PC-3 (cell line): Measurements from ENCODE around the gene SLC7A5. TPM values are rescaled to one million over a fixed set of nuclear protein-coding genes. Genes with fewer than 3 reads are reported as not detected.
"Not testable (repeated sequence)": the region's sequence is repeated elsewhere in the genome, so short reads cannot be mapped to it uniquely, and the experiment has no call there.

Experiments
- ATAC-seq: fragments of 200-7000 bp; cut with Tn5 transposase; 2 replicates; pipeline ENCODE4 v1.9.1; 2020; ENCODE audit warnings: mild to moderate bottlenecking, moderate library complexity
- BruUV-seq: library from RNA; stranded (reverse); fragments of 400-500 nt; replicated peaks from 2 replicates; lab custom pipeline; 2021; lab: Mats Ljungman, UMichigan
- CTCF ChIA-PET: fragments of 300-600 bp; sonication (Branson Sonifier 250); formaldehyde crosslinking; loops from one replicate; lab custom pipeline; 2022; ENCODE audit warnings: antibody characterized with exemption; lab: Charles Lee
- POLR2A ChIA-PET: fragments of 300-600 bp; sonication (Branson Sonifier 250); formaldehyde crosslinking; loops from one replicate; lab custom pipeline; 2022; ENCODE audit warnings: antibody characterized with exemption; ENCODE audit not compliant: unreplicated experiment; lab: Charles Lee
- DNase-seq: peaks from one replicate; pipeline ENCODE4 v3.0.0-alpha.2; 2015
- H2AFZ ChIP-seq: fragments of 300-600 bp; sonication (generic); 2 replicates; pipeline ENCODE4 v1.6.0; 2016; ENCODE audit warnings: antibody characterized with exemption, low read length
- H3F3A ChIP-seq: fragments of 300-600 bp; sonication (generic); one replicate; pipeline ENCODE4 v1.6.0; 2017; ENCODE audit warnings: antibody characterized with exemption, low read length, control low read depth, mild to moderate bottlenecking; ENCODE audit not compliant: unreplicated experiment
- H3K27ac ChIP-seq: fragments of 300-600 bp; sonication (generic); 2 replicates; pipeline ENCODE4 v1.5.1; 2016; ENCODE audit warnings: mild to moderate bottlenecking, low read length
- H3K27me3 ChIP-seq: fragments of 300-600 bp; sonication (generic); 2 replicates; pipeline ENCODE4 v1.6.1; 2016; ENCODE audit warnings: low read length, mixed read lengths
- H3K36me3 ChIP-seq: fragments of 300-600 bp; sonication (generic); 2 replicates; pipeline ENCODE4 v1.6.1; 2016; ENCODE audit warnings: low read depth, mixed run types, low read length, mixed read lengths
- H3K4me1 ChIP-seq: fragments of 300-600 bp; sonication (generic); 2 replicates; pipeline ENCODE4 v1.5.1; 2016; ENCODE audit warnings: low read length; ENCODE audit not compliant: insufficient read depth
- H3K4me2 ChIP-seq: fragments of 300-600 bp; sonication (generic); 2 replicates; pipeline ENCODE4 v1.6.0; 2016; ENCODE audit warnings: low read length
- H3K4me3 ChIP-seq: fragments of 300-600 bp; sonication (generic); 2 replicates; pipeline ENCODE4 v1.5.1; 2016; ENCODE audit warnings: mild to moderate bottlenecking, low read length, mixed read lengths
- H3K79me2 ChIP-seq: fragments of 300-600 bp; sonication (generic); 2 replicates; pipeline ENCODE4 v1.6.1; 2017; ENCODE audit warnings: low read length, mixed read lengths
- H3K9ac ChIP-seq: fragments of 300-600 bp; sonication (generic); 2 replicates; pipeline ENCODE4 v1.6.0; 2016; ENCODE audit warnings: mild to moderate bottlenecking, low read length
- H3K9me2 ChIP-seq: fragments of 300-600 bp; sonication (generic); replicated peaks from 2 replicates; pipeline ENCODE4 v1.6.1; 2016; ENCODE audit warnings: mixed run types, low read length, mixed read lengths
- H3K9me3 ChIP-seq: fragments of 300-600 bp; sonication (generic); 2 replicates; pipeline ENCODE4 v1.6.1; 2016; ENCODE audit warnings: low read length, mixed read lengths
- H4K20me1 ChIP-seq: fragments of 300-600 bp; sonication (generic); 2 replicates; pipeline ENCODE4 v1.6.1; 2016; ENCODE audit warnings: low read length, mixed read lengths
- EZH2 ChIP-seq: fragments of 300-600 bp; sonication (generic); IDR thresholded peaks from one replicate; pipeline ENCODE4 v1.6.1; 2017; ENCODE audit warnings: antibody characterized with exemption, mild to moderate bottlenecking, low read length; ENCODE audit not compliant: unreplicated experiment
- EZH2phosphoT487 ChIP-seq: fragments of 300-600 bp; sonication (generic); IDR thresholded peaks from 2 replicates; pipeline ENCODE4 v1.6.1; 2018; ENCODE audit warnings: mild to moderate bottlenecking, antibody characterized with exemption, low read length, borderline replicate concordance
- intact Hi-C: fragments of 100-400 bp; cut with micrococcal nuclease; formaldehyde crosslinking; loops from 2 replicates; pipeline ENCODE4 v1.9.0; 2023
- total RNA-seq: library from RNA; depleted of rRNA; stranded (reverse); fragments of >200 nt; gene quantifications from 2 replicates; pipeline ENCODE4 v1.2.3, GENCODE V29; 2014
- TF ChIP-seq, protein P1 (sequence below): fragments of 300-600 bp; sonication (generic); conservative IDR thresholded peaks from 2 replicates; pipeline ENCODE4 v1.5.1; 2017; ENCODE audit warnings: antibody characterized with exemption, low read depth, mild to moderate bottlenecking, low read length

The SLC7A5 gene
- total RNA-seq, 1 experiment from 2014 or later: 93.2 TPM

DNA sequence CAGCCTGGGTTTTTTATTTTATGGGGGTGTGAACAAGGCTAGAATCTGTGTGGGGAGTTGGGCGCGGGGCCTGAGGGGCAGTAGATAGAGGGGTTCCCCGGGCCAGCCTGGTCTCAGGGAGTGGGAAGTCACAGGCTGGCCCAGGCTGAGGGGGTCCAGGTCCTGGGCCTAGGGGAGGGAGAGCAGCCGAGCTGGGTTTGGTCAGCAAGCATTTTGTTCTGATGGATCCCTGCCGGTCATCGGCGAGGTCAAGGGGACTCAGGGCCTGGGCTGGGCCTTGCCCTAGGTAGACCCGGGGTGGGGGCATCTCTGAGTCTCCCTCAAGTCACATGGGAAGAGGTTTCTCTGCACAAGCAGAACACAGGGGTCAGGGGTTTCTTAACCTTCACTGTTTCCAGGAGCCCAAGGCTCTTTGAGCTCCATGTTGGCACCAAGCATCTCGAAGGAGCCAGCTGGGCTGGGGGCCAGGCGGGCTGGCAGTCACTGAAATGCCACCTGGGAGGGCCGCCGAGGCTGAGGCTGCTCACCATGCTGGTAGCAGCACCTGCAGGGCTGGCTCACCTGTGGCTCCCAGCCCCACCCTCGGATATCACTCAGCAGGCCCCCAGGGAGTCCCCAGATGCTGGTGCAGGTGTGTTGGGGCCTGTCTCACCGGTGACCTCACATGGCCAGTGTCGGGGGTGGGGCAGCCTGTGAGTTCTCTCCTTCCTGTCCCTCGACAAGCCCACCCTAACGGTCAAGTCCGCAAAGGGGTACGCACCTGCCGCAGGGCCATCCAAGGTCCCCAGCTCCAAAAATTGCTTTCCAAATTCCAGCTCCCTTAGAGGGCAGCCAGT, 41.0 kb downstream of the SLC7A5 start:
- Histone ChIP-seq H3K9ac (no peak overlapping the region), H3K36me3 (peaks cover 5% of the 10 kb centered on the region; the same call in 1 of the 2 replicates), H3F3A (no peaks in the 10 kb centered on the region), H3K27ac (no peak overlapping the region), H2AFZ (no peak overlapping the region), H3K4me3 (no peak overlapping the region), H3K4me1 (no peaks in the 10 kb centered on the region), H3K9me2 (no peaks in the 10 kb centered on the region), H3K4me2 (no peak overlapping the region), H4K20me1 (no peaks in the 10 kb centered on the region), H3K9me3 (no peaks in the 10 kb centered on the region), H3K27me3 (no peaks in the 10 kb centered on the region), H3K79me2 (no peaks in the 10 kb centered on the region)
- DNase-seq: no peak
- TF ChIP-seq EZH2phosphoT487 (no peak), EZH2 (no peak)
- TF ChIP-seq, protein P1, sequence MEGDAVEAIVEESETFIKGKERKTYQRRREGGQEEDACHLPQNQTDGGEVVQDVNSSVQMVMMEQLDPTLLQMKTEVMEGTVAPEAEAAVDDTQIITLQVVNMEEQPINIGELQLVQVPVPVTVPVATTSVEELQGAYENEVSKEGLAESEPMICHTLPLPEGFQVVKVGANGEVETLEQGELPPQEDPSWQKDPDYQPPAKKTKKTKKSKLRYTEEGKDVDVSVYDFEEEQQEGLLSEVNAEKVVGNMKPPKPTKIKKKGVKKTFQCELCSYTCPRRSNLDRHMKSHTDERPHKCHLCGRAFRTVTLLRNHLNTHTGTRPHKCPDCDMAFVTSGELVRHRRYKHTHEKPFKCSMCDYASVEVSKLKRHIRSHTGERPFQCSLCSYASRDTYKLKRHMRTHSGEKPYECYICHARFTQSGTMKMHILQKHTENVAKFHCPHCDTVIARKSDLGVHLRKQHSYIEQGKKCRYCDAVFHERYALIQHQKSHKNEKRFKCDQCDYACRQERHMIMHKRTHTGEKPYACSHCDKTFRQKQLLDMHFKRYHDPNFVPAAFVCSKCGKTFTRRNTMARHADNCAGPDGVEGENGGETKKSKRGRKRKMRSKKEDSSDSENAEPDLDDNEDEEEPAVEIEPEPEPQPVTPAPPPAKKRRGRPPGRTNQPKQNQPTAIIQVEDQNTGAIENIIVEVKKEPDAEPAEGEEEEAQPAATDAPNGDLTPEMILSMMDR: no peak
- ChIA-PET CTCF (interaction anchor here (1.0 kb wide), 1 partner anchor 49 kb away, joined by 4 read pairs; no protein-coding TSS in a partner anchor), POLR2A (no interaction called here)
- no peak for ATAC-seq
- no TSS peak for BruUV-seq
- intact Hi-C loops: no loop called here

DNA sequence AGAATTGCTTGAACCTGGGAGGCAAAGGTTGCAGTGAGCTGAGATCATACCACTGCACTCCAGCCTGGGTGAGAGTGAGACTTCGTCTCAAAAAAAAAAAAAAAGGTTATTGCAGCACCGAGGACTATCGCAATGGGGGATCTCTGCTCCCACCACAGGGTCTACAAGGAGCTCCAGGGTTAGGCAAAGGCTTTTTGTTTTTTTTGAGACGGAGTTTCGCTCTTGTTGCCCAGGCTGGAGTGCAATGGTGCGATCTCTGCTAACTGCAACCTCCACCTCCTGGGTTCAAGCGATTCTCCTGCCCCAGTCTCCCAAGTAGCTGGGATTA, 41.8 kb downstream of the SLC7A5 start:
- H3K4me3 ChIP-seq, intact Hi-C loops, CTCF ChIA-PET, H3K9me3 ChIP-seq, H3K9me2 ChIP-seq, ATAC-seq, H2AFZ ChIP-seq, H3K4me2 ChIP-seq, H3K79me2 ChIP-seq, H4K20me1 ChIP-seq, DNase-seq, BruUV-seq, H3K36me3 ChIP-seq, H3K4me1 ChIP-seq, H3K27me3 ChIP-seq, H3K9ac ChIP-seq, H3K27ac ChIP-seq, H3F3A ChIP-seq, POLR2A ChIA-PET: not testable (repeated sequence)

DNA sequence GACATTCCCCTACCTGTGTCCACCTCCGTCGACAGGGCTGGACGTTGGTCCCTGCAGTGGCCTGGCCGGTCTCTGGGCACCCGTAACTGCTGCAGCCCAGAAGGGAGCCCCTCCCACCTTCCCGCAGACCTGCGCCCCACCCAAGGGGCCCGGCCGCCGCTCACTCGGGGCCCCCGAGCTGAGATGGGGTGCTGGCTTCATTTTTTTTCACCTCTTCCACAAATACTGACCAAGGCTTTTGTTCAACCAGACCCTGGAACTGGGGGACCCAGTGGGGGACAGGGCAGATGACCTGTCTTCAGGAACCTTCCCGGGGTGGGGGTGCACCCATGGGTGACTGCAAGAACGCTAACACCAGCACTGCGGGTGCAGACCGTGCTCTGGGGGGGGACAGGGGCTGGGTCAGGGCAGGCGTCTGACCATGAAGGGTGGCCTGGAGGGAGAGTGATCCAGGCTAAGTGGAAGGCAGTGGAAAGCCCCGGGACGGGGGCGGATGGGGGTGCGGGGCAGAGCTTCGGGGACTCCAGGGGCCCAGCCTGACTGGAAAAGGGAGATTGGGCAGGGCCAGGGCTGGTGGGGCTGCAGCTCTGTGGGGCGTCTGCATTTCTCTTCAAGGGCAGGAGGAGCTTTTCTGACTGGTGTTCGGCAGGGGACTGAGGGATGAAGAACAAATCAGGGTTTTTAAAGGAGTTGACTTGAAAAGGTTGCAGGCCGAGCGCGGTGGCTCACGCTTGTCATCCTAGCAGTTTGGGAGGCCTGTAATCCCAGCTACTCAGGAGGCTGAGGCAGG, 42.3 kb downstream of the SLC7A5 start:
- ChIA-PET POLR2A (interaction anchor here (0.5 kb wide), 1 partner anchor 24 kb away, joined by 5 read pairs; no protein-coding TSS in a partner anchor), CTCF (interaction anchor here (0.6 kb wide), 1 partner anchor 48 kb away, joined by 3 read pairs; no protein-coding TSS in a partner anchor)
- H2AFZ ChIP-seq: no peak overlapping the region
- no peaks in the 10 kb centered on the region for H3K79me2 ChIP-seq
- H3F3A ChIP-seq: no peaks in the 10 kb centered on the region
- DNase-seq (no peak), ATAC-seq (no peak)
- BruUV-seq: no TSS peak
- TF ChIP-seq EZH2phosphoT487 (no peak), EZH2 (no peak)
- TF ChIP-seq, protein P1: no peak
- no peak overlapping the region for H3K27ac ChIP-seq
- intact Hi-C loops: no loop called here
- H3K4me2 ChIP-seq: no peak overlapping the region
- H3K4me3 ChIP-seq: no peak overlapping the region
- H3K9me3 ChIP-seq: no peaks in the 10 kb centered on the region
- no peaks in the 10 kb centered on the region for H3K27me3 ChIP-seq
- H3K9ac ChIP-seq: no peak overlapping the region
- H3K4me1 ChIP-seq: no peaks in the 10 kb centered on the region
- H3K9me2 ChIP-seq: no peaks in the 10 kb centered on the region
- peaks cover 5% of the 10 kb centered on the region; the same call in 1 of the 2 replicates for H3K36me3 ChIP-seq
- H4K20me1 ChIP-seq: no peaks in the 10 kb centered on the region

DNA sequence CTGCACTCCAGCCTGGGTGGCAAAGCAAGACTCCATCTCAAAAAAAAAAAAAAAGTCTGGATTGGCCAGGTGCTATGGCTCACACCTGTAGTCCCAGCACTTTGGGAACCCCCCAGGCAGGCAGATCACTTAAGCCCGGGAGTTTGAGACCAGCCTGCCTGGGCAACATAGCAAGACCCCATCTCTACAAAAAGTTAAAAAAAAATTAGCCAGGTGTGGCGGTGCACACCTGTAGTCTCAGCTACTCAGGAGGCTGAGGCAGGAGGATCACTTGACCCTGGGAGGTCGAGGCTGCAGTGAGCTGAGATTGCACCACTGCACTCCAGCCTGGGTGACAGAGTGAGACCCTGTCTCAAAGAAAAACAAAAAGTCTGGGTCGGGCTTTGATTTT, 42.9 kb downstream of the SLC7A5 start:
- H3K27ac ChIP-seq, POLR2A ChIA-PET, H3K36me3 ChIP-seq, H3K4me2 ChIP-seq, H3K9me3 ChIP-seq, H3K79me2 ChIP-seq, intact Hi-C loops, H2AFZ ChIP-seq, H4K20me1 ChIP-seq, H3K27me3 ChIP-seq, H3K9me2 ChIP-seq, H3K4me1 ChIP-seq, H3K4me3 ChIP-seq, DNase-seq, ATAC-seq, BruUV-seq, H3F3A ChIP-seq, CTCF ChIA-PET, H3K9ac ChIP-seq: not testable (repeated sequence)

DNA sequence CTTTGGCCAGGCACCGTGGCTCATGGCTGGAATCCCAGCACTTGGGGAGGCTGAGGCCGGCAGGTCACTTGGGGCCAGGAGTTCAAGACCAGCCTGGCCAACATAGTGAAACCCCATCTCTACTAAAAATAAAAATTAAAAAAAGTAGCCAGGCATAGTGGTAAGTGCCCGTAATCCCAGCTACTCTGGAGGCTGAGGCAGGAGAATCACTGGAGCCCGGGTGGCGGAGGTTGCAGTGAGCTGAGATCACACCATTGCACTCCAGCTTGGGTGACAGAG, 43.5 kb downstream of the SLC7A5 start:
- intact Hi-C loops, H3K9me2 ChIP-seq, H3K4me3 ChIP-seq, H3K27me3 ChIP-seq, H3F3A ChIP-seq, H3K27ac ChIP-seq, H3K9ac ChIP-seq, ATAC-seq, H3K79me2 ChIP-seq, H2AFZ ChIP-seq, H3K36me3 ChIP-seq, H3K9me3 ChIP-seq, BruUV-seq, H4K20me1 ChIP-seq, H3K4me2 ChIP-seq, H3K4me1 ChIP-seq, DNase-seq, POLR2A ChIA-PET: not testable (repeated sequence)
- CTCF ChIA-PET: interaction anchor here (0.9 kb wide), 1 partner anchor 47 kb away, joined by 3 read pairs; no protein-coding TSS in a partner anchor
